OCI-LY1 (cell line): ENCODE data around the gene KIRREL3.

Experiments used
- EZH2 ChIP-seq: fragments of 200-600 bp; sonication (generic), shearing (Covaris generic); IDR thresholded peaks from 2 replicates; pipeline ENCODE4 v1.8.0; 2017; ENCODE audit warnings: borderline replicate concordance, mixed run types, mild to moderate bottlenecking, antibody characterized with exemption, low read length, moderate library complexity, mixed read lengths
- TF ChIP-seq, protein P1 (sequence below): fragments of 200-600 bp; sonication (generic), shearing (Covaris generic); IDR thresholded peaks from 2 replicates; pipeline ENCODE4 v1.5.1; 2017; ENCODE audit warnings: mild to moderate bottlenecking, antibody characterized with exemption, low read length, moderate library complexity, mixed read lengths

DNA sequence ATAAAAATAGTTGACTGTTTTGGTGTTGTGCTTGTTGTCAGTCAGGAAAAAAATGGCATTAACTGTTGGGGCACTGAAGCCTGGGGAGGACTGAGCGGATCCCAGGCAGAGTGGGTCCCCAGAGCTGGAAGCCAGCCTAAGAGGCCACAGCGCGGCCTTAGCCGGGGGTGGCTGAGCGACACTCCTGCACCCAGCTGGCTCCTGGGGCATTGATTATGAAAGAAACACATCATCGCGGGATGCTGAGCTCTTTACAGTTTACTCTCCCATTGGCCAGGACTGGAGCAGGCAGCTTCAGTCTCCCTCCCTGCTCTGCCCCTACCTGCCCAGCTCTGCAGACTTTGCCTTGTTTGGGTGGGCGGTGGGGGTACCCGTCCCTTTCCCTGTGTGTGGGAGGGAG is 523.6 kb downstream of the KIRREL3 start:
- TF ChIP-seq EZH2, result no peak
- TF ChIP-seq, protein P1, sequence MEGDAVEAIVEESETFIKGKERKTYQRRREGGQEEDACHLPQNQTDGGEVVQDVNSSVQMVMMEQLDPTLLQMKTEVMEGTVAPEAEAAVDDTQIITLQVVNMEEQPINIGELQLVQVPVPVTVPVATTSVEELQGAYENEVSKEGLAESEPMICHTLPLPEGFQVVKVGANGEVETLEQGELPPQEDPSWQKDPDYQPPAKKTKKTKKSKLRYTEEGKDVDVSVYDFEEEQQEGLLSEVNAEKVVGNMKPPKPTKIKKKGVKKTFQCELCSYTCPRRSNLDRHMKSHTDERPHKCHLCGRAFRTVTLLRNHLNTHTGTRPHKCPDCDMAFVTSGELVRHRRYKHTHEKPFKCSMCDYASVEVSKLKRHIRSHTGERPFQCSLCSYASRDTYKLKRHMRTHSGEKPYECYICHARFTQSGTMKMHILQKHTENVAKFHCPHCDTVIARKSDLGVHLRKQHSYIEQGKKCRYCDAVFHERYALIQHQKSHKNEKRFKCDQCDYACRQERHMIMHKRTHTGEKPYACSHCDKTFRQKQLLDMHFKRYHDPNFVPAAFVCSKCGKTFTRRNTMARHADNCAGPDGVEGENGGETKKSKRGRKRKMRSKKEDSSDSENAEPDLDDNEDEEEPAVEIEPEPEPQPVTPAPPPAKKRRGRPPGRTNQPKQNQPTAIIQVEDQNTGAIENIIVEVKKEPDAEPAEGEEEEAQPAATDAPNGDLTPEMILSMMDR, result no peak
